ENCODE data around the gene UCN2. TPM values are rescaled to one million over a fixed set of nuclear protein-coding genes. Genes with fewer than 3 reads are reported as not detected.

The UCN2 gene
- total and polyA plus RNA-seq, 2 donors, result 0.09 to 4.7 TPM

DNA sequence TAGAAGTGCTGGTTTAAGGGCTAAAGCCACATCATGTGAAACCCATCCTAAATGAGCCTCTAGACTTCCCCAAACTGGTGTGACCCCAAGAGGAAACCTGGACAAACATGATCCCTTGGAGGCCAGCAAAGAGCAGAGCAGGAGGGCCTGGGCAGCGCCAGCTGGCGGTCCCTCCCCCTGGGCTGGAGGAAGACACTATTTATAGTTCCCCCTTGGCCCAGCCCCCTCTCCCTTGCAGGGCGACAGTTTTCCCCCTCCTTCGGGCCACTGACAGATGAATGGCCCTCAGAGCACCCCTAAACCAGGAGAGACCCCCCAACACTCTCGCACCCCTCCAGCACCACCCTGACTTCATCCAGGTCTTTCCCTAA, 2.9 kb downstream of the UCN2 start:
- Histone ChIP-seq H3K27ac (ENCODE audit: low read depth in 1 of 2, low read length in 1 of 2) (no peak overlapping the region), H3K4me3 (ENCODE audit: low read length in 2 of 2) (no peak overlapping the region), H3K4me1 (ENCODE audit: control insufficient read depth in 2 of 2, insufficient read depth in 2 of 2, low read length in 2 of 2) (peaks cover 3 to 42% of the 10 kb centered on the region in 2 donors), H3K36me3 (ENCODE audit: control insufficient read depth in 2 of 2, insufficient read depth in 2 of 2, low read length in 1 of 2) (no peaks in the 10 kb centered on the region), H3K27me3 (ENCODE audit: control insufficient read depth in 2 of 2, insufficient read depth in 1 of 2, low read length in 1 of 2) (peaks cover 0 to 14% of the 10 kb centered on the region in 2 donors), H3K9me3 (ENCODE audit: control insufficient read depth in 2 of 2, insufficient read depth in 1 of 2, low read length in 1 of 2) (peaks cover 0 to 5% of the 10 kb centered on the region in 2 donors)
- no peak for DNase-seq (ENCODE audit: low read depth in 6 of 9, low spot score in 9 of 9)
- WGBS, result 20% methylated on average over 5 of the region's 5 CpGs

DNA sequence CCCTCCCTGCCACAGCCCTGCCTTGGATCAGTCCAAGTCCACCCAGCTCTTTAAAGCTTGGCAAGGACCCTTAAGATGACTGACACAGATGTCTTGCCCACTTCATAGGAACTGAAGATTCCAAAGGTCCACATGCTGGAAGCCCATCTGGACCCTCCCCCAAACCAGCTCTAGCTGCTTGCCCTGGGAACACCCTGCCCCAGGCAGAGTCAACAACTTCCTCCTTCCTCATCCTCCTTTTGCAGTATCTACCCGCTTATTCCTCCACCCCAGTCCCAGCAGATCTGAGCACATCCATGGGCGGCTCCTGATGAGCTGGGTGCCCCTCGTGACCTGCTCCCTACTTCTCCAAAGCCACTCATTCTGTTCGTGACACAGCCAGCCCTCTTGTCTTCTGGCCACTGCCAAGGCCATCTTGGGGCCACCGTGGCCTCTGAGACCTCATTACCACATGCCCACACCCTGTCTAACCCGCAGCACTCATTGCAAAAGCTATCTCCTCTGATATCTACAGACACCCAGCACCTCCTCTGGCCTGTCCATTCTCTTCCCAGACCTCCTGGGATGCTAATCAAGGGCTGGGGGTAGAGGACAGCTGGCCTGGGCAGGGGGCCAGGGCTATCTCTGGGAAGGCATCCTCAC, 5.0 kb downstream of the UCN2 start:
- H3K4me1 ChIP-seq (ENCODE audit: control insufficient read depth in 2 of 2, insufficient read depth in 2 of 2, low read length in 2 of 2), result peaks cover 3 to 42% of the 10 kb centered on the region in 2 donors
- no peak for DNase-seq (ENCODE audit: low read depth in 6 of 9, low spot score in 9 of 9)
- no peak overlapping the region for H3K4me3 ChIP-seq (ENCODE audit: low read length in 2 of 2)

DNA sequence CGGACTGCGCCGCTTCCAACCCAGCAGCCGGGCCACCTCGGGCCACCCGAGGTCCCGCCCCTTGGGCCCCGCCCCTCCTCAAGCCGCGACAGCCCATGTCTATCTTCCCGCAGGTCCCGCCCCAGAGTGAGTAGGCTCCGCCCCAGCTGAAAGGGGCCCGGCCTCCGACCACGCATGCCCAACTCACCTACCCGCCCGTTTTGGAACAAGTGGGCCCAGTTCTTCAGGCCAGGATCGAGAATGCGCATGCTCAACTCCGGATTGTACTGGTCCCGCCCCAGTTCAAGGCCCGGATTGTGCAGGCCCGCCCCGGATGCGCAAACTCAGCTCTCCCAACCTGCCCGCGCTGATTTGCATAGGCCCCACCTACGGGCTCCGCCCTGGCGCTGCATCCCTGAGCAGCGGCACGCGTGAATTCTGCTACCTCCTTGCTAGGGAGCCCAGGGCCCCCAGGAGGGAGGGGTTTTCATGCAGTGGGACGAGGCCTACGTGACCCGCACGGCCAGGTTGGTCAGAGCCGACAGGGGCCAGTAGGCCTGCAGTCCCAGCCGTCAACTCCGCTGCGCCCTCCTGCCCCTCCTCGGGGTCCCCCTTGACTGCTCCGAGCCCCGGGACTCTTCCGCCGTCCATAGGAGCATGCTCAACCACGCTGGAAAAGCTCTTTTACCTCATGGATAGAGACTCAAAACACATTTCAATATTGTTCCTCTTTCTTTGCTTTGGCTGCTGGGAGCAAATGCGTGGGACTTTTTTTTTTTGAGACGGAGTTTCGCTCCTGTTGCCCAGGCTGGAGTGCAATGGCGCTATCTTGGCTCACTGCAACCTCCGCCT, 6.6 kb downstream of the UCN2 start, which contains the start of gene PFKFB4:
PFKFB4 (minus strand) TSS at position 8 of the 831 bp plus-strand sequence. CDS start 26 bp downstream, outside the sequence.
- under 1% methylated on average over 53 of the region's 53 CpGs for WGBS
- peak; percentile 97 to 99 (median 98) for DNase-seq (ENCODE audit: low read depth in 6 of 9, low spot score in 9 of 9)
- Histone ChIP-seq H3K27ac (ENCODE audit: low read depth in 1 of 2, low read length in 1 of 2) (peak within 1 kb of the TSS; percentile 58 to 82), H3K36me3 (ENCODE audit: control insufficient read depth in 2 of 2, insufficient read depth in 2 of 2, low read length in 1 of 2) (no peaks in the 10 kb centered on the region), H3K4me1 (ENCODE audit: control insufficient read depth in 2 of 2, insufficient read depth in 2 of 2, low read length in 2 of 2) (peaks cover 3 to 42% of the 10 kb centered on the region in 2 donors), H3K9me3 (ENCODE audit: control insufficient read depth in 2 of 2, insufficient read depth in 1 of 2, low read length in 1 of 2) (no peaks in the 10 kb centered on the region), H3K4me3 (ENCODE audit: low read length in 2 of 2) (peak within 1 kb of the TSS; percentile 55 to 58), H3K27me3 (ENCODE audit: control insufficient read depth in 2 of 2, insufficient read depth in 1 of 2, low read length in 1 of 2) (peaks cover 0 to 12% of the 10 kb centered on the region in 2 donors)

More for the DNA sequence above, 5.0 kb downstream of the UCN2 start:
- WGBS, result 88% methylated on average over 6 of the region's 6 CpGs
- Histone ChIP-seq H3K9me3 (ENCODE audit: control insufficient read depth in 2 of 2, insufficient read depth in 1 of 2, low read length in 1 of 2) (no peaks in the 10 kb centered on the region), H3K36me3 (ENCODE audit: control insufficient read depth in 2 of 2, insufficient read depth in 2 of 2, low read length in 1 of 2) (no peaks in the 10 kb centered on the region), H3K27ac (ENCODE audit: low read depth in 1 of 2, low read length in 1 of 2) (no peak overlapping the region), H3K27me3 (ENCODE audit: control insufficient read depth in 2 of 2, insufficient read depth in 1 of 2, low read length in 1 of 2) (peaks cover 0 to 14% of the 10 kb centered on the region in 2 donors)

GRCh38 chr3:48555949-48556795, 7.4 kb downstream of the UCN2 start:
- Histone ChIP-seq H3K27me3 (ENCODE audit: control insufficient read depth in 2 of 2, insufficient read depth in 1 of 2, low read length in 1 of 2) (peaks cover 0 to 10% of the 10 kb centered on the region in 2 donors), H3K36me3 (ENCODE audit: control insufficient read depth in 2 of 2, insufficient read depth in 2 of 2, low read length in 1 of 2) (no peaks in the 10 kb centered on the region), H3K9me3 (ENCODE audit: control insufficient read depth in 2 of 2, insufficient read depth in 1 of 2, low read length in 1 of 2) (no peaks in the 10 kb centered on the region), H3K4me1 (ENCODE audit: control insufficient read depth in 2 of 2, insufficient read depth in 2 of 2, low read length in 2 of 2) (peaks cover 3 to 41% of the 10 kb centered on the region in 2 donors), H3K27ac (ENCODE audit: low read depth in 1 of 2, low read length in 1 of 2) (peak overlapping the region; percentile 43 to 58), H3K4me3 (ENCODE audit: low read length in 2 of 2) (peak overlapping the region; percentile 55 to 58)
- 21% methylated on average over 29 of the region's 29 CpGs for WGBS
- DNase-seq (ENCODE audit: low read depth in 6 of 9, low spot score in 9 of 9), result no peak

GRCh38 chr3:48555231-48555948, 8.2 kb downstream of the UCN2 start:
- H3K36me3 ChIP-seq (ENCODE audit: control insufficient read depth in 2 of 2, insufficient read depth in 2 of 2, low read length in 1 of 2), result no peaks in the 10 kb centered on the region
- no peaks in the 10 kb centered on the region for H3K9me3 ChIP-seq (ENCODE audit: control insufficient read depth in 2 of 2, insufficient read depth in 1 of 2, low read length in 1 of 2)
- DNase-seq (ENCODE audit: low read depth in 6 of 9, low spot score in 9 of 9), result no peak
- H3K27me3 ChIP-seq (ENCODE audit: control insufficient read depth in 2 of 2, insufficient read depth in 1 of 2, low read length in 1 of 2), result peaks cover 0 to 3% of the 10 kb centered on the region in 2 donors
- H3K27ac ChIP-seq (ENCODE audit: low read depth in 1 of 2, low read length in 1 of 2), result no peak overlapping the region
- peaks cover 3 to 34% of the 10 kb centered on the region in 2 donors for H3K4me1 ChIP-seq (ENCODE audit: control insufficient read depth in 2 of 2, insufficient read depth in 2 of 2, low read length in 2 of 2)
- H3K4me3 ChIP-seq (ENCODE audit: low read length in 2 of 2), result no peak overlapping the region
- WGBS, result 96% methylated on average over 10 of the region's 10 CpGs

GRCh38 chr3:48553886-48554845, 9.4 kb downstream of the UCN2 start:
- Histone ChIP-seq H3K27ac (ENCODE audit: low read depth in 1 of 2, low read length in 1 of 2) (no peak overlapping the region), H3K4me3 (ENCODE audit: low read length in 2 of 2) (no peak overlapping the region), H3K27me3 (ENCODE audit: control insufficient read depth in 2 of 2, insufficient read depth in 1 of 2, low read length in 1 of 2) (no peaks in the 10 kb centered on the region), H3K4me1 (ENCODE audit: control insufficient read depth in 2 of 2, insufficient read depth in 2 of 2, low read length in 2 of 2) (peaks cover 3 to 25% of the 10 kb centered on the region in 2 donors), H3K36me3 (ENCODE audit: control insufficient read depth in 2 of 2, insufficient read depth in 2 of 2, low read length in 1 of 2) (no peaks in the 10 kb centered on the region), H3K9me3 (ENCODE audit: control insufficient read depth in 2 of 2, insufficient read depth in 1 of 2, low read length in 1 of 2) (no peaks in the 10 kb centered on the region)
- DNase-seq (ENCODE audit: low read depth in 6 of 9, low spot score in 9 of 9), result no peak
- WGBS, result 97% methylated on average over 14 of the region's 14 CpGs

DNA sequence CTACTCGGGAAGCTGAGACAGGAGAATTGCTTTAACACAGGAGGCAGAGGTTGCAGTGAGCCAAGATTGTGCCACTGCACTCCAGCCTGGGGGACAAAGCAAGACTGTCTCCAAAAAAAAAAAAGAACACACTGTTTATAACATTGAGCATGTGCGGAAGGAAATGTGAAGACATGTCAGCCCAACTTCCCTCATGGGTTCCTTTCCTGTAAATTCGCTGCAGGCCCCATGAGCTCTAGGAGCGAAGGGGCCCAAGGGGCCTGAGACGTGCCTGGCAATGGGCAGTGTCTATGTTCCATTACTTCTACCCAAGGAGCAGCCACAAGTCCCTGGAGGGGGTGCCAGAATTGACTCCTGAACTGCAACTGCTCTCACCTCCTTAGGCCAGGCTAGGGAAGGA, 10.2 kb downstream of the UCN2 start:
- Histone ChIP-seq H3K27ac (ENCODE audit: low read depth in 1 of 2, low read length in 1 of 2) (no peak overlapping the region), H3K9me3 (ENCODE audit: control insufficient read depth in 2 of 2, insufficient read depth in 1 of 2, low read length in 1 of 2) (no peaks in the 10 kb centered on the region), H3K4me1 (ENCODE audit: control insufficient read depth in 2 of 2, insufficient read depth in 2 of 2, low read length in 2 of 2) (peaks cover 3 to 21% of the 10 kb centered on the region in 2 donors), H3K27me3 (ENCODE audit: control insufficient read depth in 2 of 2, insufficient read depth in 1 of 2, low read length in 1 of 2) (no peaks in the 10 kb centered on the region), H3K36me3 (ENCODE audit: control insufficient read depth in 2 of 2, insufficient read depth in 2 of 2, low read length in 1 of 2) (no peaks in the 10 kb centered on the region), H3K4me3 (ENCODE audit: low read length in 2 of 2) (no peak overlapping the region)
- DNase-seq (ENCODE audit: low read depth in 6 of 9, low spot score in 9 of 9), result no peak
- 92% methylated on average over 5 of the region's 5 CpGs for WGBS

All from thymus (tissue), 11 donors.